GM23248 (cell line): ENCODE data around the gene ATP8A1. TPM values are rescaled to one million over a fixed set of nuclear protein-coding genes. Genes with fewer than 3 reads are reported as not detected.

ENCODE experiments used
- DNase-seq: peaks from one replicate; pipeline ENCODE4 v3.0.0-alpha.2; 2015
- H2AFZ ChIP-seq: fragments of 200-600 bp; sonication (generic); 2 replicates; pipeline ENCODE4 v1.6.1; 2016; ENCODE audit warnings: antibody characterized with exemption
- H3F3A ChIP-seq: fragments of 200-600 bp; sonication (generic); 2 replicates; pipeline ENCODE4 v1.6.1; 2016; ENCODE audit warnings: mild to moderate bottlenecking, antibody characterized with exemption, mixed run types; ENCODE audit not compliant: insufficient read depth
- H3K27ac ChIP-seq: fragments of 200-600 bp; sonication (generic); 2 replicates; pipeline ENCODE4 v1.5.1; 2016; ENCODE audit warnings: mild to moderate bottlenecking
- H3K27me3 ChIP-seq: fragments of 200-600 bp; sonication (generic); replicated peaks from 2 replicates; pipeline ENCODE4 v1.6.1; 2016; ENCODE audit warnings: mild to moderate bottlenecking; ENCODE audit not compliant: insufficient read depth
- H3K36me3 ChIP-seq: fragments of 200-600 bp; sonication (generic); 2 replicates; pipeline ENCODE4 v1.6.1; 2016; ENCODE audit warnings: low read depth, mild to moderate bottlenecking
- H3K4me1 ChIP-seq: fragments of 200-600 bp; sonication (generic); 2 replicates; pipeline ENCODE4 v1.6.1; 2016; ENCODE audit warnings: mild to moderate bottlenecking; ENCODE audit not compliant: insufficient read depth
- H3K4me2 ChIP-seq: fragments of 200-600 bp; sonication (generic); one replicate; pipeline ENCODE4 v1.6.1; 2016; ENCODE audit warnings: mild to moderate bottlenecking; ENCODE audit not compliant: unreplicated experiment
- H3K4me3 ChIP-seq: fragments of 200-600 bp; sonication (generic); 2 replicates; pipeline ENCODE4 v1.5.1; 2016; ENCODE audit warnings: mild to moderate bottlenecking
- H3K79me2 ChIP-seq: fragments of 200-600 bp; sonication (generic); 2 replicates; pipeline ENCODE4 v1.6.1; 2016; ENCODE audit warnings: mild to moderate bottlenecking; ENCODE audit not compliant: insufficient read depth
- H3K9ac ChIP-seq: fragments of 200-600 bp; sonication (generic); 2 replicates; pipeline ENCODE4 v1.6.1; 2016; ENCODE audit warnings: mild to moderate bottlenecking
- H3K9me2 ChIP-seq: fragments of 200-600 bp; sonication (generic); 2 replicates; pipeline ENCODE4 v1.6.1; 2016; ENCODE audit warnings: mixed run types, mild to moderate bottlenecking, moderate library complexity; ENCODE audit not compliant: insufficient read depth
- H3K9me3 ChIP-seq: fragments of 200-600 bp; sonication (generic); one replicate; pipeline ENCODE4 v1.6.1; 2017; ENCODE audit warnings: low read depth
- H4K20me1 ChIP-seq: fragments of 200-600 bp; sonication (generic); 2 replicates; pipeline ENCODE4 v1.6.0; 2016; ENCODE audit not compliant: insufficient read depth
- EZH2 ChIP-seq: fragments of 200-600 bp; sonication (generic); IDR thresholded peaks from 2 replicates; pipeline ENCODE4 v1.6.1; 2018; ENCODE audit warnings: antibody characterized with exemption, mild to moderate bottlenecking; ENCODE audit not compliant: insufficient read depth, poor library complexity, severe bottlenecking
- EZH2phosphoT487 ChIP-seq: fragments of 200-600 bp; sonication (generic); IDR thresholded peaks from 2 replicates; pipeline ENCODE4 v1.6.1; 2018; ENCODE audit warnings: antibody characterized with exemption, moderate library complexity, mild to moderate bottlenecking, low read depth; ENCODE audit not compliant: insufficient read depth
- WGBS, 2 experiments: methylation state at CpG; one replicate each; pipeline ENCODE4 v1.1.6; 2015 to 2017; ENCODE audit warnings: low lambda C conversion rate in 2 of 2, low coverage in 1 of 2; ENCODE audit errors: missing lambda C conversion rate in 2 of 2; 5-methylcytosine and 5-hydroxymethylcytosine counted together
- in situ Hi-C: fragments of 300-500 bp; cut with MboI; formaldehyde crosslinking; loops from 2 replicates; pipeline ENCODE4 v1.15.0; 2020
- polyA plus RNA-seq: library from polyadenylated mRNA; unstranded; fragments of >200 nt; fragmentation: Nextera tagmentation; extraction: Ambion mirVana; gene quantifications from 2 replicates; pipeline ENCODE4 v1.2.1, GENCODE V29; 2016
- total RNA-seq: library from RNA; depleted of rRNA; stranded (reverse); fragments of >200 nt; shearing (Covaris generic); gene quantifications from 2 replicates; pipeline ENCODE4 v1.2.3, GENCODE V29; 2014; rRNA removed

The ATP8A1 gene
- total and polyA plus RNA-seq, 2 experiments from 2014 or later: 0.11 to 0.13 TPM

DNA sequence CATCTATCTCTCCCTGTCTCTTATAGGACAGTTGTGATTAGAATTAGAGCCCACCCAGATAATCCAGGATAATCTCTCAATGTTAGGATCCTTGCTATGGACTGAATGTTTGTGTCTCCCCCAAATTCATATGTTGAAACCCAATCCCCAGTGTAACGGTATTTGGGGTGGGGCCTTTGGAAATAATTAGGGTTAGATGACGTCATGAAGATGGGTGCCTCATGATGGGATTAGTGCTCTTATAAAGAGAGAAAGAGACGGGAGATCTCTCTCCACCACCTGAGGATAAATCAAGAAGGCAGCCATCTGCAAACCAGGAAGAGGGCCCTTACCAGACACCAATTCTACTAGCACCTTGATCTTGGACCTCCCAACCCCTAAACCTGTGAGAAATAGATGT lies 293.3 kb downstream of the ATP8A1 start:
- 40 to 51% methylated on average over 3 of the region's 3 CpGs for WGBS, 2 experiments
- no peaks in the 10 kb centered on the region for H3F3A ChIP-seq
- H3K4me2 ChIP-seq: no peak overlapping the region
- TF ChIP-seq EZH2phosphoT487 (no peak), EZH2 (no peak)
- H3K36me3 ChIP-seq: no peaks in the 10 kb centered on the region
- DNase-seq: no peak
- H3K27me3 ChIP-seq: 0 out of 2 replicates have a peak, but pooled peaks cover 7% of the 10 kb centered on the region
- H3K27ac ChIP-seq: no peak overlapping the region
- H3K4me1 ChIP-seq: no peaks in the 10 kb centered on the region
- no peak overlapping the region for H3K9ac ChIP-seq
- H3K79me2 ChIP-seq: no peaks in the 10 kb centered on the region
- H2AFZ ChIP-seq: no peak overlapping the region
- in situ Hi-C loops: no loop called here
- no peaks in the 10 kb centered on the region for H4K20me1 ChIP-seq
- H3K9me2 ChIP-seq: no peaks in the 10 kb centered on the region
- no peaks in the 10 kb centered on the region for H3K9me3 ChIP-seq
- H3K4me3 ChIP-seq: no peak overlapping the region

DNA sequence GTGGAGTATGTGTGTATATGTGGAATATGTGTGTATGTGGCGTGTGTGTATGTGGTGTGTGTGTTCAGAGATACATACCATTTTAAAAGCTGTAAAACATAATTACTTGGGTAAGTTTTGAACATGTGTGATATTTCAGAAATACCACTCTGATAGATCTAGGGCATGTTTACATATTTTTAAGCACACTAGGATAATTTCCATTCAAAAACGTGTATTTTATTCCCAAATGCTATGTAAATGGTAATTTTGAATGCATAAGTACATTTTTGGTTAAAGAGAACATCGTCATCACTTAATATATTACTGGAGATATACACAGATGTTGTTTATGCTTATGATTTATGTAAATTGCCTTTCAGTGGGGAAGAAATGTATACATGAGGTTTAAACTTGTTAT lies 294.3 kb downstream of the ATP8A1 start:
- no peak overlapping the region for H3K4me3 ChIP-seq
- no peak overlapping the region for H3K9ac ChIP-seq
- H3K4me2 ChIP-seq: no peak overlapping the region
- H3K9me2 ChIP-seq: no peaks in the 10 kb centered on the region
- no peaks in the 10 kb centered on the region for H3K4me1 ChIP-seq
- TF ChIP-seq EZH2phosphoT487 (no peak), EZH2 (no peak)
- H3K27ac ChIP-seq: no peak overlapping the region
- no peaks in the 10 kb centered on the region for H3K9me3 ChIP-seq
- H3K27me3 ChIP-seq: 0 out of 2 replicates have a peak, but pooled peaks cover 9% of the 10 kb centered on the region
- H4K20me1 ChIP-seq: no peaks in the 10 kb centered on the region
- H2AFZ ChIP-seq: no peak overlapping the region
- DNase-seq: no peak
- H3F3A ChIP-seq: no peaks in the 10 kb centered on the region
- H3K79me2 ChIP-seq: no peaks in the 10 kb centered on the region
- in situ Hi-C loops: no loop called here
- H3K36me3 ChIP-seq: no peaks in the 10 kb centered on the region
- 26 to 39% methylated on average over 3 of the region's 3 CpGs for WGBS, 2 experiments

DNA sequence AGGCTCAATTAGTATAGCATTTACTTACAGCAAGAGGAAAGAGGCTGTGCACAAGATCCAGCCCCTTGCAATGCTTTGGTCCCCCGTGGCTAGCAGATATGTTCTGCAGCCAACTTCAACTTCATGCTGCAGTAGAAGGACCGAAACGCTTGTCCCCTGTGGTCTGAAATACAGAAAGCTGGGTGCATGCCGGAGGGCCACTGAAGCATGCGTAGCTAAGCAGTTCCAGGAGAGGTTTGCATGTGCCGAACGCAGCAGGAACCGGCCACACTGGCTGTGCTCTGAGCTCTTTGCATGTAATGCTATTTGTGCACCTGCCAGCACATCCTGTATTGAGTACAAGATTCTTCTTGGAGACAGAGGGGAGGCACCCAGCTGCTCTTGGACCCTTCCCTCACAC lies 295.4 kb downstream of the ATP8A1 start:
- WGBS, 2 experiments: 62 to 67% methylated on average over 8 of the region's 8 CpGs
- Histone ChIP-seq H3F3A (no peaks in the 10 kb centered on the region), H3K79me2 (no peaks in the 10 kb centered on the region), H3K4me1 (no peaks in the 10 kb centered on the region), H3K9ac (no peak overlapping the region), H3K4me3 (no peak overlapping the region), H3K9me3 (no peaks in the 10 kb centered on the region), H2AFZ (no peak overlapping the region), H3K4me2 (no peak overlapping the region), H3K36me3 (no peaks in the 10 kb centered on the region), H3K9me2 (no peaks in the 10 kb centered on the region), H4K20me1 (no peaks in the 10 kb centered on the region), H3K27ac (no peak overlapping the region), H3K27me3 (0 out of 2 replicates have a peak, but pooled peaks cover 9% of the 10 kb centered on the region)
- TF ChIP-seq EZH2phosphoT487: no peak
- TF ChIP-seq EZH2: no peak
- in situ Hi-C loops: no loop called here
- DNase-seq: no peak

DNA sequence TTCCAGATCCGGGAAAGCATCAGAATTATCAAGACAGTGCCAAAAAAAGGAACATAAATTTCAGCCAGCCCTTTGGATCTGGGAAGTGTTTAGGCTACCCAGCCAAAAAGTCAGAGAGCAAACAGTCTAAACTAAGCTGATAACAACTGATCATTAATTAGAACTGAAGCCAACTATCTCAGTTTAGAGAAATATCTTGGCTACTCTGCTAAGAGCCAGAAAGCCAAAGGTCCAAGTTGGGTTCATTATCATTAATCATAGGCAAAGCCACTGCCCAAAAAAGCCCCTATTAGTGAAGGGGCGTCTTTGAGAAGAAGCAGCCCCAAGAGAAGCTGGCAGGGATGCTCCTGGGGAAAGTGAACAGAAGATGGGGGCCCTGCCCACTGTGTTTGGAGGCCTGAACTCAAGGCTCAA lies 296.6 kb downstream of the ATP8A1 start:
- no peak overlapping the region for H3K4me2 ChIP-seq

DNA sequence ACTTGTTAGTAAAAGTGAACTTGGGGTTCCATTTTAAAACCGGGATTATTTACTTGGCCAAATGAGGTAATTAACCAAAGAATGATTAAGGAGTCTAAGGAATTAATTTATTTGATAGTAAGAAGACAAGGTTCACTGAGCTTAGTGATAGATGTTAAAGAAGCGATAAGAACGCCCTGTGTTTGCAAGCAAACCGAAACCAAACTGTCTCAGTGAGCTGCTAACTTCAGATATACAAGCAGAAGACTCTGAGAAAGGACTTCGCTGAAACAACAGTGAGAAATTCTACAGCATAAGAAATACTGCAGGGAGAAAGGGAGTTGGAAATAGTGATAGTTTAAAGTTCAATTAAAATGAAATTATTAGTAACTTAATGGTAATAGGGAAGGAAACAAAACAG lies 297.2 kb downstream of the ATP8A1 start:
- Histone ChIP-seq H3K36me3 (no peaks in the 10 kb centered on the region), H3K9me2 (no peaks in the 10 kb centered on the region), H3K27ac (no peak overlapping the region), H3K9me3 (no peaks in the 10 kb centered on the region), H4K20me1 (no peaks in the 10 kb centered on the region), H3K27me3 (0 out of 2 replicates have a peak, but pooled peaks cover 12% of the 10 kb centered on the region), H3K4me2 (peak overlapping the region; percentile 69), H3F3A (no peaks in the 10 kb centered on the region), H3K9ac (no peak overlapping the region), H2AFZ (no peak overlapping the region), H3K4me3 (peak overlapping the region; percentile 56), H3K79me2 (no peaks in the 10 kb centered on the region), H3K4me1 (no peaks in the 10 kb centered on the region)
- TF ChIP-seq EZH2 (no peak), EZH2phosphoT487 (no peak)
- 5 to 8% methylated on average over 5 of the region's 5 CpGs for WGBS, 2 experiments
- DNase-seq: peak; percentile 17
- in situ Hi-C loops: no loop called here

More for the DNA sequence above, 296.6 kb downstream of the ATP8A1 start:
- H3K27me3 ChIP-seq: 0 out of 2 replicates have a peak, but pooled peaks cover 12% of the 10 kb centered on the region
- no peaks in the 10 kb centered on the region for H3K9me3 ChIP-seq
- 8 to 14% methylated on average over 2 of the region's 2 CpGs for WGBS, 2 experiments
- H3K36me3 ChIP-seq: no peaks in the 10 kb centered on the region
- no peaks in the 10 kb centered on the region for H3K79me2 ChIP-seq
- TF ChIP-seq EZH2 (no peak), EZH2phosphoT487 (no peak)
- DNase-seq: no peak
- no peak overlapping the region for H3K27ac ChIP-seq
- no peaks in the 10 kb centered on the region for H3K4me1 ChIP-seq
- H3K9ac ChIP-seq: no peak overlapping the region
- no peak overlapping the region for H2AFZ ChIP-seq
- H3K9me2 ChIP-seq: no peaks in the 10 kb centered on the region
- no peak overlapping the region for H3K4me3 ChIP-seq
- no peaks in the 10 kb centered on the region for H3F3A ChIP-seq
- no peaks in the 10 kb centered on the region for H4K20me1 ChIP-seq
- in situ Hi-C loops: no loop called here

Other genes starting within 250 kb of the ATP8A1 start
- not detected in 2 replicates for gene GRXCR1, start 235.6 kb upstream of the ATP8A1 start, total RNA-seq
- not detected in 2 replicates for gene GRXCR1, start 235.6 kb upstream of the ATP8A1 start, polyA plus RNA-seq